Measurements from ENCODE around the gene ZMYM2.

DNA sequence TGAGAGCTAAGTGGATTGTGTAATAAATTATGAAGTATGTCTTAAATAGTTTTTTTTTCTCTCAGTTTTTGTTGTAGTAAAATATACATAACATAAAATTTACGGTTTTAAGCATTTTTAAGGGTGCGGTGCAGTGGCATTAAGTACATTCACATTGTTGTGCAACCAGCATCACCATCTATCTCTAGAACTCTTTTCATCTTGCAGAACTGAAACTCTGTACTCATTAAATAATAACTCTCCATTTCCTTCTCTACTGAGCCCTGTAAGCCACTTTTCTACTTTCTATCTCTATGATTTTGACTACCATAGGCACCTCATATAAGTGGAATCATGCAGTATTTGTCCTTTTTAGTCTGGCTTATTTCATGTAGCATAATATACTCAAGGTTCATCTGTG, 115.2 kb downstream of the ZMYM2 start:
- TF ChIP-seq, protein P1, sequence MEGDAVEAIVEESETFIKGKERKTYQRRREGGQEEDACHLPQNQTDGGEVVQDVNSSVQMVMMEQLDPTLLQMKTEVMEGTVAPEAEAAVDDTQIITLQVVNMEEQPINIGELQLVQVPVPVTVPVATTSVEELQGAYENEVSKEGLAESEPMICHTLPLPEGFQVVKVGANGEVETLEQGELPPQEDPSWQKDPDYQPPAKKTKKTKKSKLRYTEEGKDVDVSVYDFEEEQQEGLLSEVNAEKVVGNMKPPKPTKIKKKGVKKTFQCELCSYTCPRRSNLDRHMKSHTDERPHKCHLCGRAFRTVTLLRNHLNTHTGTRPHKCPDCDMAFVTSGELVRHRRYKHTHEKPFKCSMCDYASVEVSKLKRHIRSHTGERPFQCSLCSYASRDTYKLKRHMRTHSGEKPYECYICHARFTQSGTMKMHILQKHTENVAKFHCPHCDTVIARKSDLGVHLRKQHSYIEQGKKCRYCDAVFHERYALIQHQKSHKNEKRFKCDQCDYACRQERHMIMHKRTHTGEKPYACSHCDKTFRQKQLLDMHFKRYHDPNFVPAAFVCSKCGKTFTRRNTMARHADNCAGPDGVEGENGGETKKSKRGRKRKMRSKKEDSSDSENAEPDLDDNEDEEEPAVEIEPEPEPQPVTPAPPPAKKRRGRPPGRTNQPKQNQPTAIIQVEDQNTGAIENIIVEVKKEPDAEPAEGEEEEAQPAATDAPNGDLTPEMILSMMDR (conservative IDR thresholded peaks at IDR 0.05; ENCODE audit: low read depth, low read length): no peak
- no peak for TF ChIP-seq EZH2 (IDR thresholded peaks at IDR 0.05; ENCODE audit: borderline replicate concordance, low read depth, low read length, poor library complexity, severe bottlenecking)

Measured in A673 (cell line).